HG03558 (cell line): ENCODE measurements around the gene NCS1.
"Not testable (repeated sequence)": the region's sequence is repeated elsewhere in the genome, so short reads cannot be mapped to it uniquely, and the experiment has no call there.

Experiments used
- ATAC-seq: cut with Tn5 transposase; IDR thresholded peaks from one replicate; pipeline ENCODE4 v1.9.1; 2021; ENCODE audit warnings: moderate number of reproducible peaks; ENCODE audit not compliant: unreplicated experiment; ENCODE audit errors: extremely low read depth

Gene NCS1

DNA sequence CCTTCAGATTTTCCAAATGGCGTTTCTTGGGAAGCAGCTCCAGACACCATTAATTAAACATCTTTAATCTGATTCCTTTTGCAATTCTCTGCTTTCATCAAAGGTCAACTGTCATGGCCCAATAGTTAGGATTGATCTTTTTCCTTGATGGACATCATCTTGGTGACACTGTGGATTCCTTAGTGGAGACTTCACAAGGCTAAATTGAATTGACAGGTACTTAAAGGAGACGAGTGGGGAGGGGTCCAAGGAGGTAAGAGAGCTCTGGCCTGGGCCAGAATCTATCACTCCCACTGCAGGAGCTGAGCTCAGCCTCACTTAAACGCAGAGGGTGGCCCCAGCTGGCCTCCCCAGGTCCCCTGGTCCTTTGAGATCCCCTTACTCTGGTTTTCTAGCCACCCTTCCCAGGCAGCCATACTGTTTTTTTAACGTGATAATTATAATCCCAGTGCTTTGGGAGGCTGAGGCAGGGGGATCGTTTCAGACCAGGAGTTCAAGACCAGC lies 83.5 kb downstream of the NCS1 start:
- no peak for ATAC-seq

DNA sequence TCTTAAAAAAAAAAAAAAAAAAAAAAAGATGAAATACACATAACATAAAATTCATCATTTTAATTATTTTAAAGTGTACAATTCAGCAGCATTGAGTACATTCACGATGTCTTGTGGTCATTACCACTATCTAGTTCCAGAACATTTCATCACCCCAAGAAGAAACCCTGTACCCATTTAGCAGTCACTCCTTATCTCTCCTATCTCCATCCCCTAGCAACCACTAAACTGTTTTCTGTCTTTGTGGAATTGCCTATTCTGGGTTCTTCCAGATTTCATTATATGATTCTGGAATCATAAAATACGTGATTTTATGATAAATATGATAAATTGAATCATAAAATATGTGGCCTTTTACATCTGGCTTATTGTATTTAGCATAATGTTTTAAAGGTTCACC lies 84.4 kb downstream of the NCS1 start:
- no peak for ATAC-seq

DNA sequence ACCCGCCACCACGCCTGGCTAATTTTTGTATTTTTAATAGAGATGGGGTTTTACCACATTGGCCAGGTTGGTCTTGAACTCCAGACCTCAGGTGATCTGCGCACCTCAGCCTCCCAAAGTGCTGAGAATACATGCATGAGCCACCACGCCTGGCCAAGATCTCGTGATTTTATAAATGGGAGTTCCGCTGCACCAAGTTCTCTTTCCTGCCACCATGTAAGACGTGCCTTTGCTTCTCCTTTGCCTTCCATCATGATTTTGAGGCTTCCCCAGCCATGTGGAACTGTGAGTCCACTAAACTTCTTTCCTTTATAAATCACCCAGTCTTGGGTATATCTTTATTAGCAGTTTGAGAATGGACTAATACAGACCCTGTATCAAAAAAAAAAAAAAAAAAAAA lies 85.9 kb downstream of the NCS1 start:
- not testable (repeated sequence) for ATAC-seq

DNA sequence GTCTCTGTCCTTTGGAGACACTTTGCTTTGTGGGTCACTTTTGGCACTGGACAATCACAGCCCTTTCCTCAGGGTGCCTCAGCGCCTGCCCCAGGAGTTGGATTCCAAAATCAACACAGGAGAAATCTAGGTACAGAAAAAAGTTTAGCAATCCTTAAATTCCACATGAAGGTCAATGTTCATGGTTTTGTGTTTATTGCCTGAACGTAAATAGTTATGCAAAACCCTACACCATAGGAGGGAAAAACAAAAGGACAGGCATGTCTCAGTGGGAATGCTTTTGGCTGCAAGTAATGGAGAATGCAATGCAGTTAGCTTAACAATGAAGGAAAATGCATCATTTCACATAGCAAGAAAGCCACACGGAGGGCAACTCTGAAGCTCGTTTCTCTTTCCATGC lies 86.8 kb downstream of the NCS1 start:
- no peak for ATAC-seq

DNA sequence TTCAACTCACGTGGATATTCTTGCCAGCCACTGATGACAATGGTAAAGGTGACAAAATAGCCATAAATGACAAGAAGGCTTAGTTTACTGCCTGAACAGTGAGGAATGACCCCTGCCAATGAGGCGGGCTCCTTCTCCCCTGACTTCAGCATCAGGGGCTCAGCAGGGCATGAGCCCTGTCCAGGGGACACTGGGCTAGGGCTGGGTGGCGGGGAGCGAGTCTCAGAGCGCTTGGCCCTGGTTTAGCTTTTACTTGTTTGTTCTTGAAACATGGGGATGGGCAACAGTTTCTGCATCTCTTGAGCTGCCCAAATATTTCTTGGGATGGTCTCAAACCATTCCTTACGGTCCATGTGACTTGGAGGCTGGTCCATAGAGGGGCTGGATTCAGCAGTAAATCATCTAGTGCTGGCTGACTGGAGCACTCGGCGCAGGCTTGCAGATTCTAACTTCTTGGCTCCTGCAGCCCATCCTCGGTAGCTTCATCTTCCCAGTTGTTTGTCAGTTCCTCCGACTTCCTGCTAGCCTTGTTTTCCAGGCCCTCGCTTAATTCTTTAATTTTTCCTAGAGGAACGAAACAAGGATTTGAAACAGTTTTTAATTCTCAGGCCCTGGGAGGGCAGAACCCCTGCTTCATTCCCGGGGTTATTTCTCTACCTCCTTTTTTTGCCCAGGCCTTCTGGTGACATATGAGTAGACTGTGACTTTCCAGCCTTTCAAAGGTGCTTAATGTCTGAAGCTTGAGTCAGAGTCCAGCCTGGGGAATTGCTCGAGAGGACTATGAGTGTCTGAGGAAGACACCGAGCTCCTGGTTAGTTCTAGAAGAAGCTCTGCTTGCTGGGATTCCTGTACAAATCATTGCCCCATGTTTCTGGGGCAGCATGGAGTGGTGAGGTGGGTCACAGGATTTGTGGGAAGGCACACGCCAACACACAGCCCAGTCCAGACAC lies 88.9 kb downstream of the NCS1 start:
- no peak for ATAC-seq

DNA sequence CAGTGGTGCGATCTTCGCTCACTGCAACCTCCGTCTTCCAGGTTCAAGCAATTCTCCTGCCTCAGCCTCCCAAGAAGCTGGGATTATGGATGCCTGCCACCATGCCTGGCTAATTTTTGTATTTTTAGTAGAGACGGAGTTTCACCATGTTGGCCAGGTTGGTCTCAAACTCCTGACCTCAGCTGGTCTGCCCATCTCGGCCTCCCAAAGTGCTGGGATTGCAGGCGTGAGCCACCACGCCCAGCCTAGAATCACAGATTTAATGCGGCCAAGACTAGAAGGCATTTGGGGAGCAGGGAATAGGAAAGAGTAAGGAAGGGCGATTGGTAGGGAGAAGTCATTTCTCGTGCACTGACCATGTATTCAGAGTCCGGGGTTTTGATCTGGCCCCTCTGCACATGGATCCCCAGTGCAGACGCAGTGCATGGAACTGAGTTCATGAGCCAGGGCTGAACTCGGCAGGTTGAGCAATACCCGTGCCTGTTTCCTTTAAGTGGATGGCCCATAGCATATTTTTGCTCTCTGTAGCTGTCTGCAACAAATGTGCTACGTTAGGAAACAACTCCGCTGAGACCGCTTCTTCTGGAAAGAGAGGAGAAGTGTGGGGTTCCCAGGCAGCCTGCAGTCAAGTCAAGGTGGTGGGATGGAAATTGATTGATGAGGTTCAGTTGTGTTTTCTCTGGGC lies 90.0 kb downstream of the NCS1 start:
- no peak for ATAC-seq

DNA sequence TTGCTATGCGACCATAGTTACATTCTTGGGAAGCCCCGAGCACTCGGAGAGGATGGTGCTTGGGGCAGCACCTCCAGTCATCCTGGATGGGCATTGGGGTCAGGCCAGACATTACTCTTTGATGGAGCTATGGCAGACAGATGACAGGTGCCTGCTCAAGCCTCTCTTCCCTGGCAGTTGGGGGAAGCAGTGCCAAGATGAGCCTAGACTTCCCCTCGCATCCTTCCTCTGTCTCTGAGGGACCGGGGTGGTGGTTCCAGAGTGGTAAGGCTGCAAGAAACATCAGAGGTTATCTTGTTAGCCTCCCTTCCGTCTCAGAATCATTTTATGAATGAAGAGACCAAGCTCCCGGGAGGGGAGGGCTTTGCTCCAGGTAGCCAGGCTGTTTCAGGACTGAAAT lies 90.6 kb downstream of the NCS1 start:
- ATAC-seq = no peak

DNA sequence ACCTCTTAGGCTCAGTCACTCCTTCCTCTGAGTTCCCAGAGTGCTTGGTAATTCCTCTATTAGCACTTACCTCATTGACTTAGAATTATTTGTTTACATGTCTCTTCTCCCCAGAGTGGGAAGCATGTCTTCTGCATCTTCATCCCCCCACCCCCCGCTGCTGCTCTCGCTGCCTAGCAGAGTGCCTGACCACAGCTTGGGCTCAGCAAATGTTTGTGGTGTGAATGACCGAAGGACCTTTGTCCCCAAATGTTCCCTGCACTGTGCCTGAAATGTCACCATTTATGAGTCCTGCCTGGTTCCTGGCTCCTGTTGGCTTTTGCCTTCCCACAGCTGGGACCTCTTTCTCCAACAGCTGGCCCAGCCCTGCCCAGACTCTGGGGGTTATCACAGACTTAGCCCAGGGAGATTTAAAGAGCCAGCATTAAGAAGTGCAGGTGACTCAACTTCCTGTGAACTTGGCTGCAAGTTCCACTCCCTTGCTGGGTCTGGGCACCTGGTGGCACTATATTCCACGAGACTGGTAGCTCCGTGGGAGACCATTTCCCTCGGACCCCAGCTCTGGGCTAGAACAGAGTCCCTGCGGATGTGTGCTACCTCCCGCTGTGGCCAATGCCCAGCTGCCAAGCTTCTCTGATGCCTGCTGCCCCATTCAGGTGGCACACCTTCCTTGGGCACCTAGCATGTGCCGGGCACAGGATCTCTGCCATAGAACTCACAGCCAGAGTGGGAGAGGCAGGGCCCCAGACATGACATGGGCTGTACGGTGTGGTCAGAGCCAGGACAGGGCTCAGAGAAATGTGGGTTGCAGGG lies 91.6 kb downstream of the NCS1 start:
- no peak for ATAC-seq

DNA sequence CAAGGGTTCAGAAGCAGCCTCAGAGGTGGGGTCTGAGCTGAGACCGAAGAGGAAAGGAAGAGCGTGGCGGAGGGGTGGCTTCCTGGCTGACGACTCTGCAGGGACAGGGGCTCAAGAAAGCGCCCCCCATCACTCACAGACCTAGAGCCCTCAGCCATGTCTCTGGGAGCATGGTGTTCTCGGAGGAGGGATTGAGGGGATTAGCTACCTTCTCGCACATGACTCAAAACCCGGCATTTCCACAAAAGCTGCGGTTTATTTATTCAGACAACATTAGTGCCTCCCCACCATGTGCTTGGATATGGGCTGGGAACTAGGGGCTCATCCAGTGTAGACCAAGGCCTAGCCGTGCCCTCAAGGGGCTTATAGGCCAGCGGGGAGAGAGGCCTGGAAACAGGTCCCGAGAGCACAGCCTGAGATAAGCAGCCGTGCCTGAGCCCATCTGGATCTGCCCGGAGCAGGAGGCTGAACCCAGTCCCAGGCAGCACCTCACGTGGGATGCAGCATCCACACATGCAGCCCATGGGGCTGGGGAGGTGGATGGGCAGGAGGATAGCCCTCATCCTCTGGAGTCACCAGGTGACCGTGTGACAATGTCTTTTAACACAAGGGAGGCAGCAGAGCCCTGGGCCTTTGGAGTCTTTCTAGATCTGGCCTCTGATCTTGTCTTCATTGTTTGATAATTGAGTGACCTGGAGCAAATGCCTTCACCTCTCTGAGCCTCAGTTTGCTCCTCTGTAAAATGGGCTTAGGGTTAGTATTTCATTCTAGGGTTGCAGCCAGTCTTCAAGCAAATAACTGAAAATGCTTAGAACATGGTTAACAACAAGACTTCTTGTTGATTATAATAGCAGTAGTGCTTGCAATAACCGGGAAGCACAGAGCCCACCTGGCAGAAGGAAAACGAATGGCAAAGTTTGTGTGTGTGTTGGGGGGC lies 92.5 kb downstream of the NCS1 start:
- ATAC-seq = no peak

DNA sequence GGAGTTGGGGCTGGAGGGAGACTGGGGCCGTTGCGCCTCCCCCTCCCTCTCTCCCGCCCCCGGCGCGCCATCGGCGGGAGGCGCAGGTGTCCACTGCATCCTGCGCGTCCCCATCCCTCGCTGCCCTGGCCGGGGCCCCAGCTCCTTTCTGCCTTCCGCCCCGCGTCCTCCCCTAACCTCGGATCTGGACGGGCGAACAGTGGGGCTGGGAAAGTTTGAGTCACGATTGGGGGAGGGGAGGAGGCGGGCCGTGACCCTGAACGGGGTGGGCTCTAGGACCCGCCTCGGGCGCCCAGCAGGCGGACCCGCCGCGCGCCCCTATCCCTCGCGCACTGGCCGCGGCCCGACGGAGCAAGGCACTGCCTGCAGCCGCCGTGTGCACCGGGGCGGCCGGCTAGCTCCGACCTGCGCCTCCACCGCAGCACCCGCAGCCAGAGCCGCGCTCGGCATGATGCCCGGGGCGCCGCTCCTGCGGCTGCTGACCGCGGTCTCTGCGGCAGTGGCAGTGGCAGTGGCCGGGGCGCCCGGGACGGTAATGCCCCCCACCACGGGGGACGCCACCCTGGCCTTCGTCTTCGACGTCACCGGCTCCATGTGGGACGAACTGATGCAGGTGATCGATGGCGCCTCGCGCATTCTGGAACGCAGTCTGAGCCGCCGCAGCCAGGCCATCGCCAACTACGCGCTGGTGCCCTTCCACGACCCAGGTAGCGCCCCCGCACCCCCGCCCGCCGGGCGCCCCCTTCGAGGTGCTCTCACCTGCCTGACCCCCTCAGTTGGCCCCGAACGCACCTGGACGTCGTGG lies 93.4 kb downstream of the NCS1 start, which contains the start of gene HMCN2:
HMCN2 (plus strand) TSS at position 330 of the 805 bp plus-strand sequence; CDS start at position 449, 119 bp downstream.
- no peak for ATAC-seq

DNA sequence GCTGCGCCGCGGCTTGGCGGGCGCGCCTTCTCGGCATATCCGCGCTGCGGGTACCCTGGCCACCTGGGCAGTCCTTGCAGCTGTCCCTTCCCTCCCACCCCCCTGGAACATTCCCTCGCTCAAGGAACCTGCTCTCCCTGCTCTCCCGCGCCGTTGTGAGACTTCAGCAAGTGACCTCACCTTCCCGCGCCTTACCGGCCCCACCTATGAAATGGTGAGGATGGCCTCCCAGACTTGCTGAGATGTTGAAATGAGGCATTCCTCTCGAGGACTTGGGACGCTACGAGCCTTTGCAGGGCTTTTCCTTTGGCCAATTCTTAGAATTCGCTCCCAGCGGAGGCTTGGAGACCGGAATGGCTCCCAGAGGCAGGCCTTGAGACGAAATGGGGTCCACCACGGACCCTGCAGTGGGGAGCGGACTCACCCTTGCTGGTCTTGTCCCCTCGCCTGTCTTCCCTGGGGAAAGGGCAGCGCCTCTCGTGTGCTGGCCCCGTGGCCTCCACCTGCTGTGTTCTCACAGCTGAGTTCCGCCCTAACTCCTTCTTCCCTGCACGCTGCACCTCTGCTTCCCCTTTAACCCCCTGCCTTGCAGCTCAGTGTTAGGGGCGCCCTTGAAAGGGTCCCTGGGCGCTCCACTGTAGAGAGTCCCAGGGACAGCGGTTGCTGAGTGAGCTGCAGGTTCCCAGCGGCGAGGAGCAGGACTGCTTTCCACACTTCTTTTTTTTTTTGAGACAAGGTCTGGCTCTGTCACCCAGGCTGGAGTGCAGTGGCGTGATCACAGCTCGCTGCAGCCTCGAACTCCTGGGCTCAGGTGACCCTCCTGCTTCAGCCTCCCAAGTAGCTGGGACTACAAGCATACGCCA lies 94.3 kb downstream of the NCS1 start:
- no peak for ATAC-seq

DNA sequence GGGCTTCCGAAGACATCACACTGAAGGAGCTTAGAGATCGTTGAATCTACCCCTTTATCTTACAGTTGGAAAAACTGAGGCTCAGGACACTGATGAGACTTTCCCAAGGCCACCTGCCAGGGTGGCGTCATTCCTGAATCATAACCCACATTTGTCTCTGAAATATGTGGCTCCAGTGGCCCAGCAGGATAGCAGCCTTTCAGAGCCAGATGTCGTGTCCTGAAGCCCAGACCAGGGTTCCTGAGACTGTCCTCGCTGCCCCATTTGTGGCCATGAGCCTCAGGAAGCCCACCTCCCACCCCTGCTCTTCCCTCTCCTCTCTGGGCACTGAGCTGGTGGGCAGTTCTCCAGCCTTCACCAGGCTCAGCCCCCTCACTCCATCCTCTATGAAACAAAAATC lies 95.7 kb downstream of the NCS1 start:
- ATAC-seq = no peak

DNA sequence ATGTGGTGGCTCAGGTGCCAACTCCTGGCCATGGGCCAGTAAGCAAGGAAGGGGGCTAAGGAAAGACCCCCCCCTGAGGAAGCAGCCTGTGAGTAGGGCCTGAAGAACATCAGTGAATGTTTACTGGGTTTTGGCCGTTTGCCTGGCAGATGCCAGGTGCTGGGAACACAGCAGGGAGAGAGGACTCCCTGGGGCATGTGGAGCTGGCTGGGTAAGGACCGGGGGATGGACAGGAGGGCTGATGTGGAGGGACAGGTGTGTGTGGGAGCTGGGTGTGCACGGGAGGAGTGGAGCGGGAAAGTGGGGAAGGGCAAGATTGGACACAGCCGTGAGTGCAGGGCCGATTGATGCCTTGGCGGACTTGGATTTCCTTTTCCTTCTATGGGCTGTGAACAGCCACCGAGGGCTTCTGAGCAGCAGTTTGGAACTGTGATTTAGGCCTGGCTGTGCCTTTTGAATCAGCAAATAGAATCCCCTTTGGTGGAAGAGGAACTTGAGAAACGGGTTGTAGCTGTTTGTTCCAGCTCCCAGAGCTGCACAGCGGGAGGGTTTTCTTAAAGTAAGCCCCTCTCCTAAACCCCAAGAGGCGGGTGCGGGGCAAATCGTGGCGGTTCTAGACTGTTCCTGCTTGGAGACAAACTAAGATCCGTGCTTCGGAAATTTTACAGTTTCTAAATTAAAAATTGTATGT lies 96.5 kb downstream of the NCS1 start:
- ATAC-seq = no peak

DNA sequence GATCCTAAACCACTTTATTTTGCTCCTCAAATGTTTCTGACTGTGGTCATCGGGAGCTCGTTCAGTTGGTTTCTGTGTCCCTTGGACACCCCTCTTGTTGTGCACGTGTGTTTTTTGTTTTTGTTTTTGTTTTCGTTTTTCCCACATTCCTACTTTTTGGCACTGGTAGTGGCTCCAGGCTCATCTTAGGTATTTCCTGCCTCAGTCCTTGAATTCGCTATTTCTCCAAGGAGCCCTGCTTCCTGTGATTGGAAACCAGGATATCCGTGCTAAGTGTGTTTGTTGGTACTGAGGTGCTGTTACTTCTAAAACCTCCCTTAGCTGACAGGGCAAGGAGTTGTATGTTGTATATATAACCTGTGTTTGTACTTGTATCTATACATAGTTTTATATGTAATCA lies 99.3 kb downstream of the NCS1 start:
- no peak for ATAC-seq

DNA sequence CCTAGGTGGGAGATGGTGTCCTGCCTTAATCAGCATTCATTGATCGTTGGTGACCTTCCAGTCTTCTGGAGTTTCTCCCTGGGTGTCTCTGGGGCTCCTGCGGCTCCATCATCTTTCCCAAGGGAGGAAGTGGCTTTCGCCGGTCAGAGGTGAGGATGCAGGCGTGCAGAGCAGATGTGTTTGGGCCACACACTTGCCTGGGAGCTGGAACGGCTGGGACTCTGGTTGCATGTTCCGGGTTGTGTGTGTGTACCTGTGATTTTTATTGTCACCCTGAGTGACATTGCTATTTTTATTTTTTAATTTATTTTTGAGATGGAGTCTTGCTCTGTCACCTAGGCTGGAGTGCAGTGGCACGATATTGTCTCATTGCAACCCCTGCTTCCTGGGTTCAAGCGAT lies 103.0 kb downstream of the NCS1 start:
- no peak for ATAC-seq

DNA sequence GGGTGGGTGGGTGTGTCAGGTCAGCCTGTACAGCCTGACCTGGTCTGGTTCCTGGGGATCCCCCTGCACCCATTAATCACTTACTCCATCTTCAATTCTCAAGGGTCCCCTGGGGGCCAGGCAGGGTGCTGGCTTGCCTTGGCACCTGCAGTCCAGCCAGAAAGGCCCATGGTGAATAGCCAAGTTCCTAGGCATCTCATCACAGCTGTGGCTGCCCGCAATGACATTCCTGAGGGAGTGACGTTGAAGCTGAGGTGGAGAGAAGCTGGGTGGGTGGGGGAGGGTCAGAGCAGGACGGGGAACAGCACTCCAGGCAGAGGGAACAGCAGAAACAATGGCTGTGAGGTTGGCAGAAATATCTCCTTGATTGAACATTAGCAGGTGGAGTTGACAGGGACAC lies 103.9 kb downstream of the NCS1 start:
- no peak for ATAC-seq

DNA sequence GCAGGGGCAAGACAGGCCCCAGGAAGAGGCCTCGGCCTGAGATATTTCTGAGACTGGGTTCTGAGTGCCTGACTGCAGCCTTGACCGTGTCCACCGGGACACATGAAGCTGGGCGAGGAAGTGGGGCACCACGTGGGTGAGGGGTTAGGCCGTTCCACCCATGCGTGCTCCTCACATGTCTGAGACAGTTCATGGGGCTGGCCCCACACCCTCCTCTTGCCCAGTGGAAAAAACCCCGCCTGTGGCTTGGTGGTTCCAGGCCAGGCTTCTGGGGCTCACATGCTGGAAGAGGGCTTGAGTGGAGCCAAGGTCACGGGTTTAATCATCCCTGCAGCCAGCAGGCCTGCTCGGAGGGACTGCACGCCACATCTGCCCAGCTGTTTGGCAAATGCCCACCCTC lies 104.8 kb downstream of the NCS1 start:
- ATAC-seq = no peak
